Testis (tissue), 3 donors: ENCODE measurements around the gene TCF7. TPM values are rescaled to one million over a fixed set of nuclear protein-coding genes. Genes with fewer than 3 reads are reported as not detected.

Experiments used
- DNase-seq: peaks from one replicate; pipeline ENCODE4 v3.0.0-alpha.2; 2019
- H3K27ac ChIP-seq, 2 donors: fragments of 200-600 bp; sonication (generic); one replicate each; pipeline ENCODE4 v1.5.1; 2019
- H3K27me3 ChIP-seq: fragments of 200-600 bp; sonication (generic); one replicate; pipeline ENCODE4 v1.5.1; 2019
- H3K36me3 ChIP-seq: fragments of 200-600 bp; sonication (generic); one replicate; pipeline ENCODE4 v1.5.1; 2017; ENCODE audit warnings: low read depth; ENCODE audit errors: missing control alignments
- H3K4me1 ChIP-seq: fragments of 200-600 bp; sonication (generic); one replicate; pipeline ENCODE4 v1.5.1; 2019
- H3K4me3 ChIP-seq, 2 donors: fragments of 200-600 bp; sonication (generic); one replicate each; pipeline ENCODE4 v1.5.1; 2017 to 2019
- H3K9me3 ChIP-seq: fragments of 200-600 bp; sonication (generic); one replicate; pipeline ENCODE4 v1.5.1; 2017
- CTCF ChIP-seq, 3 experiments: fragments of 450-650 bp in 2 of 3; fragments of 200-600 bp in 1 of 3; sonication (generic) in 1 of 3; IDR thresholded peaks; one replicate each; pipeline ENCODE4 v1.5.1; 2016 to 2019; ENCODE audit warnings: antibody characterized with exemption in 3 of 3, mild to moderate bottlenecking in 2 of 3, moderate library complexity in 1 of 3
- POLR2A ChIP-seq: fragments of 450-650 bp; IDR thresholded peaks from one replicate; pipeline ENCODE4 v1.6.1; 2017; ENCODE audit warnings: antibody characterized with exemption, mild to moderate bottlenecking, moderate library complexity
- WGBS, 2 donors: methylation state at CpG; one replicate each; pipeline ENCODE4 v1.1.5; 2018; 5-methylcytosine and 5-hydroxymethylcytosine counted together
- intact Hi-C: fragments of 100-400 bp; cut with DNase I; formaldehyde crosslinking; loops from one replicate; pipeline ENCODE4 v1.15.1; 2023; ENCODE audit warnings: low total_unique reads
- polyA plus RNA-seq: library from polyadenylated mRNA; stranded (reverse); fragments of 350-450 nt; fragmentation: Illumina TruSeq; extraction: RNeasy Lipid Tissue Mini Kit (QIAGEN cat#74804); gene quantifications from one replicate; pipeline ENCODE4 v1.2.3, GENCODE V29; 2014; ENCODE audit warnings: low read depth, low replicate concordance; ENCODE audit not compliant: insufficient read depth
- total RNA-seq, 2 donors: library from RNA; depleted of rRNA; stranded (reverse); fragments of >200 nt; gene quantifications; one replicate each; pipeline ENCODE4 v1.2.3, GENCODE V29; 2016

TCF7 gene
- total and polyA plus RNA-seq, 3 donors from 2014 or later, result 9.9 to 16.1 (median 15.2) TPM

- H3K4me1 ChIP-seq, result peaks cover 15% of the 10 kb centered on the region
- TF ChIP-seq CTCF (IDR thresholded peaks at IDR 0.05) (no peak), POLR2A (no peak)
- H3K27ac ChIP-seq, result no peak overlapping the region
- no peak overlapping the region for H3K4me3 ChIP-seq
- H3K36me3 ChIP-seq, result no peaks in the 10 kb centered on the region
- intact Hi-C loops, result no loop called here
- 84 to 93% methylated on average over 5 of the region's 5 CpGs for WGBS, 2 donors
- H3K9me3 ChIP-seq, result no peaks in the 10 kb centered on the region
- no peaks in the 10 kb centered on the region for H3K27me3 ChIP-seq
- DNase-seq, result no peak
Observed at GRCh38 chr5:134128648-134128995, 14.1 kb downstream of the TCF7 start.

- Histone ChIP-seq H3K4me1 (peaks cover 15% of the 10 kb centered on the region), H3K27me3 (no peaks in the 10 kb centered on the region), H3K36me3 (no peaks in the 10 kb centered on the region), H3K4me3 (no peak overlapping the region), H3K9me3 (no peaks in the 10 kb centered on the region), H3K27ac (no peak overlapping the region)
- TF ChIP-seq CTCF (IDR thresholded peaks at IDR 0.05) (no peak), POLR2A (no peak)
- intact Hi-C loops, result loop anchor here (10.0 kb wide), 1 partner anchor 85 kb away; no protein-coding TSS in a partner anchor
- no peak for DNase-seq
- 88 to 97% methylated on average over 14 to 25 of the region's 25 CpGs for WGBS, 2 donors
Observed at GRCh38 chr5:134129411-134130238, 15.1 kb downstream of the TCF7 start.

- no peak for TF ChIP-seq CTCF (IDR thresholded peaks at IDR 0.05)
- TF ChIP-seq POLR2A, result no peak
- Histone ChIP-seq H3K27me3 (no peaks in the 10 kb centered on the region), H3K27ac (no peak overlapping the region), H3K4me3 (no peak overlapping the region), H3K9me3 (no peaks in the 10 kb centered on the region), H3K4me1 (peaks cover 9% of the 10 kb centered on the region), H3K36me3 (no peaks in the 10 kb centered on the region)
- intact Hi-C loops, result loop anchor here (10.0 kb wide), 1 partner anchor 86 kb away; no protein-coding TSS in a partner anchor
- WGBS, 2 donors, result 88 to 90% methylated on average over 8 of the region's 8 CpGs
- DNase-seq, result no peak
Observed at GRCh38 chr5:134130239-134130945, 15.9 kb downstream of the TCF7 start.

- TF ChIP-seq POLR2A, result no peak
- TF ChIP-seq CTCF (IDR thresholded peaks at IDR 0.05), result no peak
- no peaks in the 10 kb centered on the region for H3K9me3 ChIP-seq
- H3K27ac ChIP-seq, result no peak overlapping the region
- H3K4me1 ChIP-seq, result peaks cover 1% of the 10 kb centered on the region
- no peaks in the 10 kb centered on the region for H3K36me3 ChIP-seq
- DNase-seq, result no peak
- intact Hi-C loops, result loop anchor here (10.0 kb wide), 1 partner anchor 86 kb away; no protein-coding TSS in a partner anchor
- H3K4me3 ChIP-seq, result no peak overlapping the region
- 76 to 85% methylated on average over 3 of the region's 3 CpGs for WGBS, 2 donors
- H3K27me3 ChIP-seq, result no peaks in the 10 kb centered on the region
Observed at GRCh38 chr5:134131165-134131564, 16.7 kb downstream of the TCF7 start.
